DOHH2 (cell line): ENCODE results near the gene SNU13.

ENCODE experiments used
- H3F3A ChIP-seq: fragments of 200-600 bp; sonication (generic), shearing (Covaris generic); 2 replicates; pipeline ENCODE4 v1.6.0; 2016; ENCODE audit warnings: antibody characterized with exemption, mild to moderate bottlenecking; ENCODE audit not compliant: control insufficient read depth, insufficient read depth
- H3K27ac ChIP-seq: fragments of 200-600 bp; sonication (generic); 2 replicates; pipeline ENCODE4 v1.5.1; 2014; ENCODE audit warnings: low read depth, mild to moderate bottlenecking, low read length, moderate library complexity
- H3K27me3 ChIP-seq: fragments of 200-600 bp; sonication (generic); 2 replicates; pipeline ENCODE4 v1.6.1; 2014; ENCODE audit warnings: mild to moderate bottlenecking, low read length, mixed read lengths; ENCODE audit not compliant: control insufficient read depth
- H3K36me3 ChIP-seq: fragments of 200-600 bp; sonication (generic); 2 replicates; pipeline ENCODE4 v1.6.1; 2014; ENCODE audit warnings: mild to moderate bottlenecking, low read length, moderate library complexity, mixed read lengths; ENCODE audit not compliant: control insufficient read depth
- H3K4me1 ChIP-seq: fragments of 200-600 bp; sonication (generic); 2 replicates; pipeline ENCODE4 v1.6.1; 2014; ENCODE audit warnings: mild to moderate bottlenecking, low read length, mixed read lengths; ENCODE audit not compliant: control insufficient read depth
- H3K4me2 ChIP-seq: fragments of 200-600 bp; sonication (generic); 2 replicates; pipeline ENCODE4 v1.6.0; 2014; ENCODE audit warnings: mild to moderate bottlenecking, low read length, moderate library complexity
- H3K4me3 ChIP-seq: fragments of 200-600 bp; sonication (generic); 2 replicates; pipeline ENCODE4 v1.5.1; 2014; ENCODE audit warnings: mild to moderate bottlenecking, low read length, mixed read lengths
- H3K79me2 ChIP-seq: fragments of 200-600 bp; sonication (generic); 2 replicates; pipeline ENCODE4 v1.6.1; 2014; ENCODE audit warnings: mild to moderate bottlenecking, low read length, mixed read lengths; ENCODE audit not compliant: control insufficient read depth
- H3K9me2 ChIP-seq: fragments of 200-600 bp; sonication (generic); replicated peaks from 2 replicates; pipeline ENCODE4 v1.6.1; 2014; ENCODE audit warnings: mild to moderate bottlenecking, low read length, mixed read lengths; ENCODE audit not compliant: control insufficient read depth
- H3K9me3 ChIP-seq: fragments of 200-600 bp; sonication (generic); 2 replicates; pipeline ENCODE4 v1.6.1; 2014; ENCODE audit warnings: antibody characterized with exemption, low read length, mixed read lengths; ENCODE audit not compliant: control insufficient read depth, insufficient read depth
- H4K20me1 ChIP-seq: fragments of 200-600 bp; sonication (generic); 2 replicates; pipeline ENCODE4 v1.6.0; 2014; ENCODE audit warnings: low read depth, mild to moderate bottlenecking, antibody characterized with exemption, low read length, moderate library complexity; ENCODE audit not compliant: control insufficient read depth, insufficient read depth
- EZH2phosphoT487 ChIP-seq: fragments of 200-600 bp; sonication (generic); IDR thresholded peaks from 2 replicates; pipeline ENCODE4 v1.6.1; 2017; ENCODE audit warnings: borderline replicate concordance, mild to moderate bottlenecking, antibody characterized with exemption, low read length, moderate library complexity, mixed read lengths
- TF ChIP-seq, protein P1 (sequence below): fragments of 200-600 bp; sonication (generic); IDR thresholded peaks from one replicate; pipeline ENCODE4 v1.5.1; 2014; ENCODE audit warnings: antibody characterized with exemption, mild to moderate bottlenecking, low read depth, low read length; ENCODE audit not compliant: poor library complexity, severe bottlenecking

SNU13 gene

DNA sequence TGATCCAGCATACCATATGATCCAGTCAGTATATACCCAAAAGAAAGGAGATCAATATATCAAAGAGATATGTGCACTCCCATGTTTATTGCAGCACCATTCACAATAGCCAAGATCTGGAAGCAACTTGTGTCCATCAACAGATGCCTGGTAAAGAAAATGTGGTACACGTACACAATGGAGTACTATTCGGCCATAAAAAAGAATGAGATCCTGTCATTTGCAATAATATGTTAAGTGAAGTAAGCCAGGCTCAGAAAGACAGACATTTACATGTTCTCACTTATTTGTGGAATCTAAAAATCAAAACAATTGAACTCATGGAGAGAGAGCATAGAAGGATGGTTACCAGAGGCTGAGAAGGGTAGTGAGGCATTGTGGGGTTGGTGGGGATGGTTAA lies 27.0 kb downstream of the SNU13 start:
- Histone ChIP-seq H3K4me1 (peaks cover 6% of the 10 kb centered on the region), H3K79me2 (no peaks in the 10 kb centered on the region), H4K20me1 (peaks cover 4% of the 10 kb centered on the region; the same call in 1 of the 2 replicates), H3K4me2 (no peak overlapping the region), H3K9me2 (no peaks in the 10 kb centered on the region), H3K9me3 (no peaks in the 10 kb centered on the region), H3K27ac (no peak overlapping the region), H3K27me3 (no peaks in the 10 kb centered on the region), H3F3A (peaks cover 42% of the 10 kb centered on the region), H3K4me3 (no peak overlapping the region), H3K36me3 (peaks cover 85% of the 10 kb centered on the region)
- TF ChIP-seq EZH2phosphoT487: no peak
- TF ChIP-seq, protein P1, sequence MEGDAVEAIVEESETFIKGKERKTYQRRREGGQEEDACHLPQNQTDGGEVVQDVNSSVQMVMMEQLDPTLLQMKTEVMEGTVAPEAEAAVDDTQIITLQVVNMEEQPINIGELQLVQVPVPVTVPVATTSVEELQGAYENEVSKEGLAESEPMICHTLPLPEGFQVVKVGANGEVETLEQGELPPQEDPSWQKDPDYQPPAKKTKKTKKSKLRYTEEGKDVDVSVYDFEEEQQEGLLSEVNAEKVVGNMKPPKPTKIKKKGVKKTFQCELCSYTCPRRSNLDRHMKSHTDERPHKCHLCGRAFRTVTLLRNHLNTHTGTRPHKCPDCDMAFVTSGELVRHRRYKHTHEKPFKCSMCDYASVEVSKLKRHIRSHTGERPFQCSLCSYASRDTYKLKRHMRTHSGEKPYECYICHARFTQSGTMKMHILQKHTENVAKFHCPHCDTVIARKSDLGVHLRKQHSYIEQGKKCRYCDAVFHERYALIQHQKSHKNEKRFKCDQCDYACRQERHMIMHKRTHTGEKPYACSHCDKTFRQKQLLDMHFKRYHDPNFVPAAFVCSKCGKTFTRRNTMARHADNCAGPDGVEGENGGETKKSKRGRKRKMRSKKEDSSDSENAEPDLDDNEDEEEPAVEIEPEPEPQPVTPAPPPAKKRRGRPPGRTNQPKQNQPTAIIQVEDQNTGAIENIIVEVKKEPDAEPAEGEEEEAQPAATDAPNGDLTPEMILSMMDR: no peak

DNA sequence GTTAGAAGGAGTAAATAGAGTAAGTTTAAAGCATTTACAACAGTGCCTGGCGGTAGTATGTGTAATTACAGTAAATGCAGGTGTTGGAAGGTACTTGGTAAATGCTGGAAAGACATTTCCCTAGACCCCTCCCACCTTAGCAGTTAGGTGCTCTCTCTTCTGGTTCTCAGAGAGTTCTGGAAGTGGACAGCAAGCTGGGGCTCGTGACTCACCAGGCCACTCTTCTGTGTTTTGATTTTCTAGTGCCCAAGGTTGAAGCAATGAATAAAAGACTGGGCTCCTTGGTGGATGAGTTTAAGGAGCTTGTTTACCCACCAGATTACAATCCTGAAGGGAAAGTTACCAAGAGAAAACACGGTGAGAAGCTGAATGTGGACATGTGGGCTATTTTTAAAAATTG lies 27.6 kb downstream of the SNU13 start:
- Histone ChIP-seq H3K4me3 (no peak overlapping the region), H3K9me3 (no peaks in the 10 kb centered on the region), H3K4me1 (peaks cover under 1% of the 10 kb centered on the region), H4K20me1 (peaks cover 4% of the 10 kb centered on the region; the same call in 1 of the 2 replicates), H3F3A (peaks cover 42% of the 10 kb centered on the region), H3K36me3 (peaks cover 89% of the 10 kb centered on the region), H3K79me2 (no peaks in the 10 kb centered on the region), H3K9me2 (no peaks in the 10 kb centered on the region), H3K4me2 (no peak overlapping the region), H3K27me3 (no peaks in the 10 kb centered on the region), H3K27ac (no peak overlapping the region)
- TF ChIP-seq, protein P1: no peak
- TF ChIP-seq EZH2phosphoT487: no peak

DNA sequence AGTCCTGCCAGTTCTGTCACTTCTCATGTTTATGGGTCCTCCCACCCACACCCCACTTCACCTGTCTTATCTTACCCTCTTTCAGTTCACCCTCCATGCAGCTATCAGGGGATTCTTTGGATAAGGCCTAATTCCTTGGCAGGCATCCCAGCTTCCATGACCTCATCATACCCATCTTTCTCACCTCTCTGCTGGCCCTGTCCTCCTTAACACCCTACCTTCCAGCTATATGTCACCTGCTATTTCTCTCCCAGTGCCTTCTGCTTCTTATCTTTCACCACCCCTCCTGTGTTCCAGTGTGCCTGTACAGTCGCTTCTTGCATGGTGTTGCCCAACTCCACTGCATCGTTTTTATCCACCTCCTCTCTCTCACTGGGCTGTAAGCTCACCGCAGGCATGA lies 28.3 kb downstream of the SNU13 start:
- no peaks in the 10 kb centered on the region for H3K9me2 ChIP-seq
- H3K36me3 ChIP-seq: peaks cover 94% of the 10 kb centered on the region
- H3F3A ChIP-seq: peaks cover 42% of the 10 kb centered on the region
- H4K20me1 ChIP-seq: peaks cover 4% of the 10 kb centered on the region; the same call in 1 of the 2 replicates
- H3K4me2 ChIP-seq: no peak overlapping the region
- no peaks in the 10 kb centered on the region for H3K79me2 ChIP-seq
- TF ChIP-seq, protein P1: no peak
- TF ChIP-seq EZH2phosphoT487: no peak
- H3K27me3 ChIP-seq: no peaks in the 10 kb centered on the region
- no peaks in the 10 kb centered on the region for H3K4me1 ChIP-seq
- no peak overlapping the region for H3K27ac ChIP-seq
- H3K9me3 ChIP-seq: no peaks in the 10 kb centered on the region
- no peak overlapping the region for H3K4me3 ChIP-seq
